HG03469 (cell line): ENCODE measurements around the gene CAPRIN2.

Experiments used
- ATAC-seq: cut with Tn5 transposase; IDR thresholded peaks from one replicate; pipeline ENCODE4 v1.9.1; 2021; ENCODE audit warnings: mild to moderate bottlenecking, moderate library complexity, moderate number of reproducible peaks; ENCODE audit not compliant: unreplicated experiment

CAPRIN2 gene

DNA sequence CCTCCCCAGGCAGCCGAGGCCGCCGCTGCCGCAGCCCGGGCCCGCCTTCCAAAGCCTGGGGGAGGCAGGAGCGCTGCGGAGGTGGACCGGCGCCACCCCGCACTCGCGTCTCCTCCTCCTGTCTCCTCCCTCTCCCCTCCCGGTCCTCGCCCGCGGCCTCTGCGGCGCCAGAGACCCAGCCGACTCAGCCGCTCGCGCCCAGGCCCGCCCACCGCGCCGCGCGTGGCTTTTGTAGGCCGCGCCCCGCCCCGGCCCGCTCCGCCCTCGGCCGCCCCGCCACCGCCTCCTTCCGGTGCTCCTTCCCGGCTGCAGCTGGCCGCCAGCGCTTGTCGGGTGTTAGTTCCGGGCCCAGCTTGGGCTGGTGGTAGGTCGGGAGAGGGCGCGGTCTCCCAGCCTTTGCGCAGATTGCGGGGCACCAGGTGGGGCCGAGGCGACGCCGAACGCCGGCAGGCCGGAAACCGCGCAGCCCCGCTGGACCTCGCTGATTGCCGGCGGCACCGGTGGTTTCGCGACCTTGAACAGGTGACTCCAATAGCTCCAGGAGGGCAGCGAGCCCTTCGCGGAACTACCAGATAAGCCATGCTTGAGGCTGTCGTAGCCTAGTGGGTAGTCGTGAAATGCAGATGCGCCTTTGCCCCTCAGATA is at the start of gene CAPRIN2:
Gene CAPRIN2 (minus strand): TSS at position 202 of the 645 bp plus-strand sequence. CDS start 1,431 bp downstream, outside the sequence.
- ATAC-seq = peak; percentile 93

GRCh38 chr12:30797689-30798088 is 42.9 kb upstream of the CAPRIN2 start:
- ATAC-seq = no peak

DNA sequence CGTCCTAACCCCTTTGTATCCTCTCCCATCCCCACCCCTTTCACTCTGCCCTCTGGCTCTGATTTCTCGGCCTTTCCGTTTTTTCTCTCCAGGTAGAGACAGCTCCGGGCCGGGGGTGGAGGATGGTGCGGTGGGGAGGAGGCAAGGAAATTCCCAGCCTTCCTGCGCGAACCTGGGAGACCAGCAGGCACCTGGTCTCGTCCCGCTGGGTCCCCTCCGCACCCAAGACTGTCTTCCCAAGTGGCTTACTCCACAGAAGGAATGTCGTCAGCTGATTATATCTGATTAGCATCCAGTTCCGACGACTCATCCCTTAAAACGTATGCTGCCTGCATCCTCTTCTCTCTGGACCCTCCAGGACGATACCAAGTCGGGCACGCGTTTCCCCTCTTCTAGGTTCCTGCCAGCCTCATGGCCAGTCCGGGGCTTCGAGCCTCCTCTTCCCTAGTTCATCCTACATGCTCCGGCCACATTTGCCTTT is 42.2 kb upstream of the CAPRIN2 start:
- no peak for ATAC-seq

- ATAC-seq = no peak
Observed at GRCh38 chr12:30796313-30796780, 41.6 kb upstream of the CAPRIN2 start.

DNA sequence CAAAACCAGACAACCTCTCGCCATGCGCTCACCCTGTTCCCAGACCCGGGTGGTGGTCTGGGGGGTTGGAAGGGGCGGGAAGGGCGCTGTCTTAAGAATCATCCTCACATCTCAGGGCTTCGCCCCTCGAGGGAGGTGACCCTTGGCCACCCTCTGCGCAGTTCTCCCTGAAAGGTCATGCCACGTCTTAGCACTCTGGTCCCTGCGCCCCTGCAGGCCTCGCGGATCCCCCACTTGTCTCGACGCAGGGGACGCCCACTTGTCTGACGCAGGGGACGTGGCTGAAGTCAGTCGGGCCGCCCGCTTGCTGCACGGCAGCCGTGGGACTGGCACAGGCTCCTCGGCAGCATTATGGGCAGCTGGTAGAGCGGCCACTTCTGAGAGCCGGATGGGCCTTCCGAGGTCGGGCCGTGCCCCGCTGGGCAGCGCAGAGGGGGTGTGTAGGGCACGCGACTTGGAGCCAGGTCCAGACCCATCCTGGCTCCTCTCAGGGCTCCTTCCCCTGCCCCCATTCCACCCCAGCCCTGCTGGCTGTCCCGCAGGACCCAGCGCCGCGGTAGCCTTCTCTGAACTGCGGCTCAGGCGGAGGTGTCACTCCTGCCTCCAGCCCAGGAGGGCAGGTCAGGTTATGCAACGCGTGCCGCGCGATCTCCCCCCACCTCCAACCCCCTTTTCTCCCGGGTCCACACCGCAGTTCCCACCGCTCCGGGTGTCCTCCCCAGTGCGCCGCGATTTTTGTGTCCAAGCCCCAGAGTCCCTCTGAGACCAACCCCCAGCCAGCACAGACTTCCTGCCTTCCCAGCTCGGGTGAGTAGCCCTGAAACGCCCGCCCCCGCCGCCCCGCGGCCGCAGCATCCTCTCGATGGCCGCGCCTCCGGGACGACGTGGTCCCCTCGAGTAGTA is 40.9 kb upstream of the CAPRIN2 start:
- ATAC-seq = peak; percentile 85

- no peak for ATAC-seq
Observed at GRCh38 chr12:30794591-30795409, 40.0 kb upstream of the CAPRIN2 start.

DNA sequence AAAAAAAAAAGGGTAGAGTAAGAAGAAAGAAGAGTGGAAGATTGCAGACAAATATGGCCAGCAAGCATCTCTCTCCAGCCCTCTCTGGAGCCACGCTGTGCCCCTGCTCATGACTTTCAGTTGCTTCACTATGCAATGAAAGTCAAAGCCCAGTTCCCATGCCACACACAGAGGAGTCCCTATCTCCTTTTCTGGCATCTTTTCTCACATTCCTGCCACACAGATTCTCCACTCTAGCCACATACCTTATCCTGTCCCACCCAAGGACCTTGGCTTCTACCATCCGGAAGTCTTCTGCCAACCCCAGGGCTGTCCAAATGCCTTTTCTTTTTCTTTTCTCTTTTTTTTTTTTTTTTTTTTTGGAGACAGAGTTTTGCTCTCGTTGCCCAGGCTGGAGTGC is 39.3 kb upstream of the CAPRIN2 start:
- ATAC-seq = no peak

DNA sequence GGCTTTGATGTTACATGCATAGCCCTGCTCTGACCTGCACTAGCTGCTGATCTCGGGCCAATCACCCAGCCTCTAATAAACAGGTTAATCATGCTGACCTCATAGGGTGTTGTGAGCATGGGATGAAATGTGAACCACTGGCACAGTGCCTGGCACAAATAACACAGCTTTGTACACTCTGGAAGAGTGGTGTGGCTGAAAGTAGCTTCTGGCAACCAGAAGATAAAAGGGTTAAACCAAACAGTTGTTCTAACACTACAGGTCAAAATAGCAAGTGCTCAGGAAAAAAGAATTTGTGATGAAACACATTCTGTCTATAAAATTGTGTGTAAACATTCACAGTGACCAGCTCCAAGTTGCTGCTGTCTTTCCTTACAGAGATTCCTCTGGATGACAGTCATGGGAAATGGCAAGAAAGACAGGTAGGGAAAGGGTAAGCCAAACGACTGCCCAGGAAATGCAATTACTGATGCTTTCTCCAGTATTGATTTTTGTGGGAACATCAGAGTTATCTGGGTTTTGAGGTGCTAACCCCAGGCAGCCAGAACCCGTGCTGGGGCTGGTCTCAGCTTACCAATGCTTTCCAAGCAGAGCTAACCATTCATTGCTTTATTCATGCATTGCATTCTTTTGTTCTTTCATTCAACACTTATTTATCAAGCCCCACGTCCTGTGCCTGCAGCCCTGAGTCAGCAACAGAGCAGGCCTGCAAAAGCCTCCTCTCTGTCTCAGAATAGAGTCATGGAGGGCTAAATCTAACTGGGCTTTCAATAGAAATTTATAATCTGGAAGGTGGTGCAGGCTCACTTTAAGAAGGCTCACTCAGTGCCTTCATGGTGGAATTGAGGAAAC is 38.1 kb upstream of the CAPRIN2 start:
- no peak for ATAC-seq

DNA sequence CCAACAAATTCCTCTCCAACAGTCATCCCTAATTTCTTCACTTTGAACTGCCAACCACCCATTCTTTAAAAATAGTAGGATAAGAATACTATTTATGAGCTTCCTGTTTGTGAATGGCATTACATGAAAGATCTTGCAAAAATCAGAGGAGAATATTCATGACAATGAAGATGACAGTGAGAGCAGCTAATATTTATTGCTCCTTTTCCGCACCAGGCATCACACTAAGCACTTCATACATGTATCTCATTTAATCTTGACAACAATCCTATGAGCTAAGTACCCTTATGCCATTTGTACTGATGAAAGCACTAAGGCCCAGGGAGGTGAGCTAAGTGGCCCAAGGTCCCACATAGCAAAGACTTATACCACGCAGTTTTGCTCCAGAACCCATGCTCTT is 37.3 kb upstream of the CAPRIN2 start:
- ATAC-seq = no peak

- no peak for ATAC-seq
Observed at GRCh38 chr12:30788754-30789153, 34.0 kb upstream of the CAPRIN2 start.

- ATAC-seq = no peak
Observed at GRCh38 chr12:30785630-30786029, 30.9 kb upstream of the CAPRIN2 start.

- no peak for ATAC-seq
Observed at GRCh38 chr12:30784508-30784907, 29.8 kb upstream of the CAPRIN2 start.

DNA sequence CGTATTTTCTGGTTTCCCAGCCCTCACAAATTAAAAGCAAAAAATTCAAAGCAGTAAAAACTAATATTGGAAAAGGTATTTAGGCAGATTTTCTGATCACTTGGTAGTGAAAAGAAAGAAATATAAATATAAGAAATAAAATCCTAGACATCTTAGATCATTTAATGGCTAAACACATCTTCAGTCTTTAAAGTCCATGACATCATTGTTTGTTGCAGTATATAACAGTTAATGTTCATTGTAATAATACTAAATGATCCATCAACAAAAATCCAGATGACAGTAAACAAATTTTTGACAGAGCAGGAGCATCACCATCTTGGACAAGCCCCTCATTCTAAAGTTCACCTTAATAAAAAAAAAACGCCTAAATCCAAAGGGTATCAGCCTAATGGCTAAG is 29.2 kb upstream of the CAPRIN2 start:
- ATAC-seq = no peak

DNA sequence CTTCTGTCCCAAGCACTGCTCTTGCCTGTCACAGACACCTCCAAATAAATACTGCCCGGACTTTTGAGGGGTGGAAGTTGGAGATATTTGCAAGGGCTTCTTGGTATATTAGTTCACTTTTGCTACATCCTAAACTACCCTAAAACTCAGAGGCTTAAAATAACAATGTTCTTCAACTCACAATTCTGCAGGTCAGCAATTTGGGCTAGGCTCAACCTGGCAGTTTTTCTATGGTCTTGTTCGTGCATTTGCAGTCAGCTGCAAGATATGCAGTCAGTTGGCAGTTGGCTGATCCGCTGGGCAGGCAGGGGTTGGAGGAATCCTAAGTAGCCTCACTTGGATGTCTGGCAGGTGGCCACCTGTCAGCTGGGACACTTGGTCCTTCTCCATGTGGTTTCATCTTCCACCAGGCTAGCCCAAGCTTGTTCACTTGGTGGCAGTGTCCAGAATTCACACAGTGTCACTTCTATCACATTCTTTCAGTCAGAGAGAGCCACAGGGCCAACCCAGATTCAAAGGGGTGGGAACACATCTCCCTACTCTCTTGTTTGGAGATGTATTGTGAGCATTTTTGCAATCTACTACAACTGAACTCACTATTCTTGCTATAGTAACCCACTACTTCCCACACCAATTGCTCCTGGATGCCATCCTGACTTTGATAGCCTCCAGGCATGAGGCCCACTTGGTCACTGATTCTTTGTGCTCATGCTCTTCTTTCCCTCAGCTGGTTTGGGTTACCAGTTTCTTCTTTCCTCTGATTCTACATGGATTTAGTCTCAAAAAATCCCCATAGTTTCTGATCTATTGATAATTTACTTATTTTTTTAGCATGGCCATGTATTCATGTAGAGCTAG is 27.8 kb upstream of the CAPRIN2 start:
- ATAC-seq = no peak

GRCh38 chr12:30779578-30779977 is 24.8 kb upstream of the CAPRIN2 start:
- ATAC-seq = no peak

DNA sequence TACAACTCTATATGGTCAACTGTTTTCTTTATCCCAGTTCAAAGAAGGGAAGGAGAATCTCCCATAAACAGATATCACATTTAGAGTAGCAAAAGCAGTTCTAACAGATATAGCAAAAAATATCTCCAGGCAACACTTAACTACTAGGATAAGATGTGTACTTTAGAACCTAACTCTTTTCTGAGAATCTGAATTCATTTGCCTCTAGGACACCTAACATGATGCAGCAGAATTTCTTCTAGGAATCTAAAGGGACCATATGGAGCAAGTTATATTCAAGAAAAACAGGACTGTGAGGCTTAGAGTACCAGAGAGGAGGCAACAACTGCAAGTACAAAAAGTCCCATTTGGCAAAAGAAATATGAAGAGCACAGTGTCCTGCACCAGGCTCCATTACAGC is 24.4 kb upstream of the CAPRIN2 start:
- no peak for ATAC-seq

DNA sequence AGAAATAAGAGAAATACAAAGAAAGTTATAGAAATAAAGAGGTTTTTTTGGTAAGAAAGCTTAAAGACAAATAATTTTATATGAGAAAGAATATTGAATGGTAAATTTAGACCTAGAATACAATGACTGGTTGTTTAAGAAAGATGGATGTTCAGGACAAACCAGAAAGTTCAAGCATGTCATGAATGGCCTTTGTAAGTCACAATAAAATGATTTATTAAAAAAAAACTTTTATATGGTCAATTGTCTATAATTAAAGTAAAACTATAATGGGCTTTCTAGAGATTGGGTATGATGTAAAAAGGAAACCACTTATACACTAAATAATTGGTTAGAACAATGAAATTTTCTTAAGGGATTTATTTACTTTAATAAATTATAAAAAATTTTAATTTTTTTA is 19.8 kb upstream of the CAPRIN2 start:
- no peak for ATAC-seq

DNA sequence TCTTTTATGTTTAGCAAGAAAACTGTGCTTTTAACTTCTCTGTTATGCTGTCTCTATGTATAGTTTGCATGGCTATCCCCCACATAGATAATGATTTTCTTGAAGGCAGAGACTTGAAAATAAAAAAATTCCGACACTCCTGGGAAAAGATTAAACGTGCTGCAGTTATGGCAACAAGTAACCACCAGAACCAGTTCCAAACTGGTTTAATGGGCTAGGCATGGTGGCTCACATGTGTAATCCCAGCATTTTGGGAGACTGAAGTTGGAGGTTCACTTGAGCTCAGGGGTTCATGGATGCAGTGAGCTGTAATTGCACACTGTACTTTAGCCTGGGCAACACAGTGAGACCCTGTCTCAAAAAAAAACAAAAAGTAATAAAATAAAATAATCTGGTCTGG is 15.1 kb upstream of the CAPRIN2 start:
- no peak for ATAC-seq

- ATAC-seq = no peak
Observed at GRCh38 chr12:30764251-30764650, 9.5 kb upstream of the CAPRIN2 start.
